HG03439 (cell line): ENCODE measurements around the gene ACSM2A.
A peak's percentile ranks its signal among the peaks of the same experiment; 100 is the strongest.
"Not testable (repeated sequence)": the region's sequence is repeated elsewhere in the genome, so short reads cannot be mapped to it uniquely, and the experiment has no call there.

ENCODE experiments used
- ATAC-seq: cut with Tn5 transposase; IDR thresholded peaks from one replicate; pipeline ENCODE4 v1.9.1; 2021; ENCODE audit warnings: mild to moderate bottlenecking, moderate library complexity; ENCODE audit not compliant: unreplicated experiment

Gene ACSM2A, protein sequence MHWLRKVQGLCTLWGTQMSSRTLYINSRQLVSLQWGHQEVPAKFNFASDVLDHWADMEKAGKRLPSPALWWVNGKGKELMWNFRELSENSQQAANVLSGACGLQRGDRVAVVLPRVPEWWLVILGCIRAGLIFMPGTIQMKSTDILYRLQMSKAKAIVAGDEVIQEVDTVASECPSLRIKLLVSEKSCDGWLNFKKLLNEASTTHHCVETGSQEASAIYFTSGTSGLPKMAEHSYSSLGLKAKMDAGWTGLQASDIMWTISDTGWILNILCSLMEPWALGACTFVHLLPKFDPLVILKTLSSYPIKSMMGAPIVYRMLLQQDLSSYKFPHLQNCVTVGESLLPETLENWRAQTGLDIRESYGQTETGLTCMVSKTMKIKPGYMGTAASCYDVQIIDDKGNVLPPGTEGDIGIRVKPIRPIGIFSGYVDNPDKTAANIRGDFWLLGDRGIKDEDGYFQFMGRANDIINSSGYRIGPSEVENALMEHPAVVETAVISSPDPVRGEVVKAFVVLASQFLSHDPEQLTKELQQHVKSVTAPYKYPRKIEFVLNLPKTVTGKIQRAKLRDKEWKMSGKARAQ

GRCh38 chr16:20451364-20451763, at the start of gene ACSM2A:
ACSM2A (plus strand) TSS chr16:20451521; CDS start chr16:20460115, 8,594 bp downstream.
- not testable (repeated sequence) for ATAC-seq

GRCh38 chr16:20402651-20403050, 48.7 kb upstream of the ACSM2A start:
- no peak for ATAC-seq

GRCh38 chr16:20404637-20405036, 46.7 kb upstream of the ACSM2A start, which contains the start of gene PDILT:
PDILT (minus strand) TSS chr16:20404737; CDS start chr16:20399300, 5,437 bp downstream.
- no peak for ATAC-seq

DNA sequence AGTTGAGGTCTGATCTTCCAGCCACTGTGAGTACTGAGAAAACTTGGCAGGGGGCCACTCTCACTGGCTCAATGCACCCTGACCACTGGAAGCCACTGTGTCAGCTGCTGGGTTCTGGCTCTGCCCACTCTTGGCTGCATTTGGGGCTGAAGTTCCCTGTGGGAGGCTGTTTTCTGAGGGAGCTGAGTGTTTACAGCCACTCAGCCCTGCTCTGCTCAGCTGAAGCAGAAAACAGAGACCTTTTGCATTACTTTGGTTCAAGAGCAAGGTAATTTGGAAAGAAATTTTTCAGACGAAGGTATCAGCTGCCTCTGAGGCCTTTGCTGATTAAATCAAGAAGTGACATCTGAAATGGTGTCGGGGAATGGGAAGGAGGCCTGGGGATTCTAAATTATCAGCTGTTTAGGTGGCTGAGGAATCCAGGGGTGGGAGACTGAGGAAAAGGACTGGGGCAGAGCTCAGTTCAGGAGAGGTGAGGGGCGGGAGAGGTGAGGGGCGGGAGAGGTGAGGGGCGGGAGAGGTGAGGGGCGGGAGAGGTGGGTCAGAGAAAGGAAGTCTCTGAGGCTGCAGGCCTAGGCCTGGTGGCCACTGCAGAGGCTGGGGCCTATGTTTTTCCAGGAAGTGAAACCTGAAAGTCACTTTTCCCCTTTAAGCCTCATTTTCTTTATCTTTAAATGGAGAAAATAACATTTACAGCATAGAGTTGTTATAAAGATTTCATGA, 41.8 kb upstream of the ACSM2A start, which contains the start of gene ACSM5:
ACSM5 (plus strand) TSS at position 137 of the 723 bp plus-strand sequence. CDS start 1,951 bp downstream, outside the sequence.
- peak; percentile 16 for ATAC-seq

- peak; percentile 66 for ATAC-seq
These were observed 41.1 kb upstream of the ACSM2A start for GRCh38 chr16:20410121-20410723.

GRCh38 chr16:20411055-20411454, 40.3 kb upstream of the ACSM2A start:
- no peak for ATAC-seq

DNA sequence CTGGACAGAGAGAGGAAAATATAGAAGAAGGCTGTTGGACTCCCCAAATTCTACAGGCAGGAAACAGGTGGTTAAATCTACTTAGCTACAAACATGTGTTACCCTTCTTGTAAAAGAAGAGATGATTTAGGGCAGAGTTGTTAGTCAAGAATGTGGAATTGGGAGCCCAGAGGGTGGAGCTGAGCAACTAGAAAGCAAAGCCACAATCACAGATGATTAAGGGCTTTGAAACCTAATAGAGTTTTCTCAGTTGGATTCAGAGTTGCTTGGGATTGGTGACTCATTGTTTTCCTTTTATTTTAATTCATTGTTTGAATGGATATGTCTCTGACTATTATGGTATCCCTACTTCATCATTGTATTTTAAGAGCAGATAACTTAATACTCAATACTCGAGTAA, 35.8 kb upstream of the ACSM2A start:
- no peak for ATAC-seq

DNA sequence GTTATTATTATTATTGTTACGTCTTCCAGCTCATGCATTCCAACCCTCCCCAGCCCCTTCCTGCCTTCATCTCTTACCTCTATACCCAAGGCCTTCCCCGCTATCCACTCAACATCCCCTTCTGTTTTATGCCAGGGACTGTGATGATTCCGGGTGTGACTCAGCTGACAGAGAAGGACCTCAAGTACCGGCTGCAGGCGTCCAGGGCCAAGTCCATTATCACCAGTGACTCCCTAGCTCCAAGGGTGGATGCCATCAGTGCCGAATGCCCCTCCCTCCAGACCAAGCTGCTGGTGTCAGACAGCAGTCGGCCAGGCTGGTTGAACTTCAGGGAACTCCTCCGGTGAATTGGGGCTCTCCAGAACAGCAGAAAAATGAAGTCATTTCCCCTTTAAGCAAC, 32.2 kb upstream of the ACSM2A start:
- ATAC-seq, result not testable (repeated sequence)

GRCh38 chr16:20421748-20422147, 29.6 kb upstream of the ACSM2A start:
- ATAC-seq, result not testable (repeated sequence)

DNA sequence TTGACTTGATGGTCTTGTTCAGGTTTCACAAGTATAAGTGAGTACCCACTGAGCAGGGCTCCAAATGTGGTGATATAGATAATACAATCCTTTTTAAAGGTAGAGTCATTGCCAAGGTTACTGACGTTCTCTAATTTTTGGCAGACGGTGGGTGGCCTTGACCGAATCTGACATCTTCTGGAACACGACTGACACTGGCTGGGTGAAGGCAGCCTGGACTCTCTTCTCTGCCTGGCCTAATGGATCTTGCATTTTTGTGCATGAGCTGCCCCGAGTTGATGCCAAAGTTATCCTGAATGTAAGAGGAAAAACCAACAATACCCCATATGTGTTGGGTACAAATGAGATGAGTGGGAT, 27.6 kb upstream of the ACSM2A start:
- not testable (repeated sequence) for ATAC-seq

GRCh38 chr16:20424129-20424866, 27.0 kb upstream of the ACSM2A start:
- no peak for ATAC-seq

DNA sequence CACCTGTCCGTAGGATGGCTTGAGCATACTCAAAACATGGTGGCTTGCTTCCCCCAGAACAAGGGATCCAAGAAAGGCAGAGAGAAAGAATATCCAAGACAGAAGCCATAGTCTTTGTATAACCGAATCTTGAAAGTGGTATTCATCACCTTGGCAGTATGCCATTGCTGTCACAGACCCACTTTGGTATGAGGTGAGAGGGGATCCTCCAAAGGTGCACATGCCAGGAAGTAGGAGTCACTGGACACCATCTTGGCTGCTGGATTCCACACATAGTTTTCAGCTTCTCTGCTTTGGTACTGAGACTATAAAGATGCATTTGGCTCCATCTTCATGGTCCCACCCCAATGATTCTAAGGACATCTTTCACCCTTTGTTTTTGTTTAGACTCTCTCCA, 23.9 kb upstream of the ACSM2A start:
- not testable (repeated sequence) for ATAC-seq

- not testable (repeated sequence) for ATAC-seq
These were observed 21.8 kb upstream of the ACSM2A start for GRCh38 chr16:20429499-20429898.

DNA sequence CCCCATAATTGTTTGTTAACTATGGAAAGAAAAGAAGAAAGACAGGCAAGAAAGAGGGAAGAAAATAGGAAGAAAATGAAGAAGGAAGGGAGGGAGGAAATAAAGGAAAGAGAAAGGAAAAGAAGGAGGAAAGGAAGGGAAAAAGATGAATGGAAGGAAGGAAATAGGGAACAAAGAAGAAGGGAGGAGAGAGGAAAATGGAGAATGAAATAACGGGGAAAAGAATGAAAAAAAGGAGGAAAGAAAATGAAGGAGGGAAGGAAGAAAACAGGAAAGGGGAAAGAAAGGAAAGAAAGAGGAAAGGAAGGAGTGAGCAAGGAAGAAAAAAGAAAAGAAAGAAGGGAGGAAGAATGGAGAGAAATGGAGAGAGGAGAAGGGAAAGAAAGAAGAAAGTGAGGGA, 20.8 kb upstream of the ACSM2A start:
- ATAC-seq, result not testable (repeated sequence)

- ATAC-seq, result no peak
These were observed 20.4 kb upstream of the ACSM2A start for GRCh38 chr16:20430948-20431347.

DNA sequence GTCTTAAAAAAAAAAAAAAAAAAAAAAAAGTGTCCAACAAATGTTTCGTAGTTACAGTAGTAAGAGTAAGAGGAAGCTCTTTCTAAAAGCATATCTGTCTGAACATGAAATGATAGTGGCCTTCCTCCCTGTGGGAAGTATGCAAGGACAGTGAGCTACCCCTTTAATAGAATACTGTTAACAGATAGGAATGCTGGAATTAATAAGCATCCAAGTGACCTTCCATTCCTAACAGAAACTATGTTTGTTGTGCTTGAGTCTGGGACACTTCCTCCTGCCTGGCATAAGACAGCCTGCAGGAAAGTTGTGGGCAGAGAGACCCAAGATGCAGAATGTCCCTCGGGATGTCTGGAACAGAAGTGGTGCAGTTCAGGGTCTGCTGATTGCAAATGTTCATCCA, 12.4 kb upstream of the ACSM2A start:
- ATAC-seq, result not testable (repeated sequence)

DNA sequence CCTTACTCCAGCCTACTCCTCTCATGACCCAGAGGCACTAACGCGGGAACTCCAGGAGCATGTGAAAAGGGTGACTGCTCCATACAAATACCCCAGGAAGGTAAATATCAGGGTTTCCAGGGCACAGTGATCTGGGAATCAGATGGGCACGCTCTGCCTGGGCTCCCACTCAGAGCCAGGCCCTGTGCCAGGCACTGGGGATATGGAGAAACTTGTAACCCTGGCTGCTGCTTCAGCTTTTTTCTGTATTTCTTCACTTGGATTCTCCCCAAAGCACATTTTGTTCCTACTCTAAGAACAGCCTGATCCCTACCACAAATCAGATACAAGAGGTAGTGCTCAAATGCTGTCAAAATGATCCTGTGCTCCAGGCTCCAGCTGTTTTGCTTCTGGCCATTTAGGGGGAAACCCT, 11.5 kb upstream of the ACSM2A start:
- not testable (repeated sequence) for ATAC-seq

GRCh38 chr16:20440731-20441130, 10.6 kb upstream of the ACSM2A start:
- not testable (repeated sequence) for ATAC-seq

DNA sequence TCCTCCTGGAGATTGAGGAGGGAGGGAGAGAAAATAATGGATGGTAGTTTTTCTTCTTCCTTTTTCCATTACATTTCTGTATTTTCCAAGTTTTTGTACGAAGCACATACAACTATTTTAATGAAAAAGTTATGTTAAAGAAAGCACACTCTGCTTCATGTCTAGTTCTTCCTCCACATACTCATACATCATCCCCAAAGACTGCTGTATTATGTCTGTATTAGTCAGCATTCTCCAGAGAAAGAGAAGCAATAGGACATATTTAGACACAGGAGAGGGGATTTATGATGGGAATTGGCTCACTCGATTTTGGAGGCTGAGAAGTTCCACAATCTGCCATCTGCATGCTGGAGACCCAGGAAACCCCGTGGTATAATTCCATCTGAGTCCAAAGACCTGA, 10.1 kb upstream of the ACSM2A start:
- ATAC-seq, result no peak

DNA sequence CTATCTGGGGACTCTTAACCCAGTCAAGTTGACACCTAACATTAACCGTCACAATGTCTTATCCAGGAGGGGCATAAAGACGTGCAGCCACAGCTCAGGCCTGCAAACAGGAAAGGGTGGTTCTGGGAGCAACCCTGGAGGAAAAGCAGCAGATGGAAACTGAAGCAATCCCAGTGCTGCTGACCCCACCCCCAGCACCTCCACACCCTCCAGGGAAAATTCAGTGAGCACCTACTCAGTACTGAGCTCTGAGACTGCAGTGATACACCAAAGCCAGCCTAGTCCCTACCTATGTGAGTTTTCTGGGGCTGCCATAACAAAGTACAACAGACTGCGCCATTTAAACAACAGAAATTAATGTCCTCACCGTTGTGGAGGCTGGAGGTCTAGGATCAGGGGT, 9.5 kb upstream of the ACSM2A start:
- ATAC-seq, result not testable (repeated sequence)
